ENCODE data around the gene RPL37. TPM values are rescaled to one million over a fixed set of nuclear protein-coding genes. Genes with fewer than 3 reads are reported as not detected.
A peak's percentile ranks its signal among the peaks of the same experiment; 100 is the strongest.

RPL37 gene
- total RNA-seq, 1 donor = 247 TPM

- H3K4me3 ChIP-seq (ENCODE audit: low read depth, low read length) = no peak overlapping the region
- TF ChIP-seq CTCF (IDR thresholded peaks at IDR 0.05; ENCODE audit: insufficient read depth, low read depth, low read length) = no peak
- no peak for DNase-seq (ENCODE audit: low read depth)
Measured at GRCh38 chr5:40813698-40814281, 21.2 kb downstream of the RPL37 start.

GRCh38 chr5:40812125-40812524 lies 22.9 kb downstream of the RPL37 start:
- no peak for TF ChIP-seq CTCF (IDR thresholded peaks at IDR 0.05; ENCODE audit: insufficient read depth, low read depth, low read length)

GRCh38 chr5:40801771-40802562 lies 33.1 kb downstream of the RPL37 start:
- no peak overlapping the region for H3K4me3 ChIP-seq (ENCODE audit: low read depth, low read length)
- no peak for TF ChIP-seq CTCF (IDR thresholded peaks at IDR 0.05; ENCODE audit: insufficient read depth, low read depth, low read length)
- no peak for DNase-seq (ENCODE audit: low read depth)

More at GRCh38 chr5:40812125-40812524, 22.9 kb downstream of the RPL37 start:
- DNase-seq (ENCODE audit: low read depth) = no peak
- no peak overlapping the region for H3K4me3 ChIP-seq (ENCODE audit: low read depth, low read length)

- peak overlapping the region; percentile 75 for H3K4me3 ChIP-seq (ENCODE audit: low read depth, low read length)
- DNase-seq (ENCODE audit: low read depth) = no peak
- TF ChIP-seq CTCF (IDR thresholded peaks at IDR 0.05; ENCODE audit: insufficient read depth, low read depth, low read length) = no peak
Measured at GRCh38 chr5:40799258-40799657, 35.8 kb downstream of the RPL37 start.

- peak; percentile 1 for TF ChIP-seq CTCF (IDR thresholded peaks at IDR 0.05; ENCODE audit: insufficient read depth, low read depth, low read length)
- peak overlapping the region; percentile 75 for H3K4me3 ChIP-seq (ENCODE audit: low read depth, low read length)
- DNase-seq (ENCODE audit: low read depth) = peak; percentile 62
Measured at GRCh38 chr5:40798801-40799210, 36.2 kb downstream of the RPL37 start.

- peak within 1 kb of the TSS; percentile 84 for H3K4me3 ChIP-seq (ENCODE audit: low read depth, low read length)
- peak; percentile 63 for TF ChIP-seq CTCF (IDR thresholded peaks at IDR 0.05; ENCODE audit: insufficient read depth, low read depth, low read length)
- DNase-seq (ENCODE audit: low read depth) = peak; percentile 88
Measured at GRCh38 chr5:40798012-40798800, 36.8 kb downstream of the RPL37 start, which contains the start of gene PRKAA1. TSS of gene PRKAA1 (minus strand) at chr5:40798374. CDS start at chr5:40798189, 185 bp downstream.

Data from fibroblast of villous mesenchyme (primary cell).